ENCODE data around the gene HDLBP. TPM values are rescaled to one million over a fixed set of nuclear protein-coding genes. Genes with fewer than 3 reads are reported as not detected.
"Not testable (repeated sequence)": the region's sequence is repeated elsewhere in the genome, so short reads cannot be mapped to it uniquely, and the experiment has no call there.

HDLBP gene
- total RNA-seq, 2 experiments from 2014 or later: 170 to 176 TPM

DNA sequence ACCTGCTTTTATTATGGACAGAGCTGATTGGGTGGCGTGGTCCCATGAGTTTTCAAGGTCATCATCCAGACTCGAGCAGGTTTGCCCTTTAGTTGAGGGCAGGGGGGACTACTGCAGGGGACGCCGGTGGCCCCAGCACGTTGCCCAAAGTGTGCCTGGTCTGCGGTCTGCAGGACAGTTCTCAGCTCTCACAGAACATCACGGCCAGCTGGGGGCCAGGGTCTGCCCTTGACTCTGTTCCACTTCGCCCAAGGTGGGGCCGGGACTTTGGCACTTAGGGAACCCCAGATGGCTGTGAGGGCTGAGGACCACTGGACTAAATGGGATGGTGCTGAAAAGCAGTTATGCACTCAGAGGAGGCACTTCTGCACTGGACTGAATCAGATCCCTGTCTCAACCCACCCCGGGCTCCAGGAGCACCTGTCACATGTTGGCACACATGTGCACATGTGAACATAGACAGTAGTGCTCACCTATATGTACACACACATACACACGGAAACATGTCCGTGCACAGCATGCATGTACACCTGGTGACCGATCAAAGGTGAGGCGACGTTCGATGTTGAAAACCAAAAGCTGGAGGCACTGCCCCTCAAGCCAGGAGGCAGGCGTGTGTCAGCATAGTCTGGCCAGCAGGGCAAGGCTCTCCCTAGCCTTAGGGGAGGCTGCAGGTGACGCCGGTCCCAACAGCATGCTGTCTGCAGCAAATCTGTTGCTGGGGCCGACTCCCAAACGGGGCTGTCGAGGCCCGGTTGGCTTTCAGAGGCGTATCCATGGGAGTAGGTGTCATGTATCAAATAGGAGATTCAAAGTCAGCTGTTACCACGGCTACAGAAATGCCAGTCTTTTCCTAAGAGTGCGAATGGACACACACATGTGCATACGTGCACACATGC is 116.8 kb downstream of the HDLBP start:
- H4K20me1 ChIP-seq (ENCODE audit: insufficient read depth, low read length): no peaks in the 10 kb centered on the region
- no peaks in the 10 kb centered on the region for H3K9me3 ChIP-seq (ENCODE audit: low read length)
- no peaks in the 10 kb centered on the region for H3K36me3 ChIP-seq (ENCODE audit: insufficient read depth, low read length)
- no TSS peak for BruUV-seq (replicated peaks)
- no peak for TF ChIP-seq EZH2phosphoT487 (IDR thresholded peaks at IDR 0.05; ENCODE audit: borderline replicate concordance, low read depth, low read length)
- TF ChIP-seq, protein P1, sequence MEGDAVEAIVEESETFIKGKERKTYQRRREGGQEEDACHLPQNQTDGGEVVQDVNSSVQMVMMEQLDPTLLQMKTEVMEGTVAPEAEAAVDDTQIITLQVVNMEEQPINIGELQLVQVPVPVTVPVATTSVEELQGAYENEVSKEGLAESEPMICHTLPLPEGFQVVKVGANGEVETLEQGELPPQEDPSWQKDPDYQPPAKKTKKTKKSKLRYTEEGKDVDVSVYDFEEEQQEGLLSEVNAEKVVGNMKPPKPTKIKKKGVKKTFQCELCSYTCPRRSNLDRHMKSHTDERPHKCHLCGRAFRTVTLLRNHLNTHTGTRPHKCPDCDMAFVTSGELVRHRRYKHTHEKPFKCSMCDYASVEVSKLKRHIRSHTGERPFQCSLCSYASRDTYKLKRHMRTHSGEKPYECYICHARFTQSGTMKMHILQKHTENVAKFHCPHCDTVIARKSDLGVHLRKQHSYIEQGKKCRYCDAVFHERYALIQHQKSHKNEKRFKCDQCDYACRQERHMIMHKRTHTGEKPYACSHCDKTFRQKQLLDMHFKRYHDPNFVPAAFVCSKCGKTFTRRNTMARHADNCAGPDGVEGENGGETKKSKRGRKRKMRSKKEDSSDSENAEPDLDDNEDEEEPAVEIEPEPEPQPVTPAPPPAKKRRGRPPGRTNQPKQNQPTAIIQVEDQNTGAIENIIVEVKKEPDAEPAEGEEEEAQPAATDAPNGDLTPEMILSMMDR (conservative IDR thresholded peaks at IDR 0.05; ENCODE audit: low read length): no peak
- POLR2A ChIA-PET: no interaction called here
- CTCF ChIA-PET (ENCODE audit: unreplicated experiment): interaction anchor here (1.0 kb wide), 1 partner anchor 9 kb away, joined by 5 read pairs; no protein-coding TSS in a partner anchor
- H3K4me3 ChIP-seq (ENCODE audit: low read depth, low read length, poor library complexity, severe bottlenecking): no peak overlapping the region
- no peak for DNase-seq (ENCODE audit: low spot score)
- no peak overlapping the region for H2AFZ ChIP-seq (ENCODE audit: low read length)
- H3K27ac ChIP-seq (ENCODE audit: low read depth, low read length, poor library complexity, severe bottlenecking): no peak overlapping the region
- H3K79me2 ChIP-seq (ENCODE audit: insufficient read depth, low read depth, low read length): no peaks in the 10 kb centered on the region
- H3K4me2 ChIP-seq (ENCODE audit: low read length): no peak overlapping the region
- H3K4me1 ChIP-seq (ENCODE audit: insufficient read depth, low read length, poor library complexity, severe bottlenecking): no peaks in the 10 kb centered on the region
- no peaks in the 10 kb centered on the region for H3K9me2 ChIP-seq (ENCODE audit: insufficient read depth, low read length)
- intact Hi-C loops (cut with micrococcal nuclease; ENCODE audit: unreplicated experiment): no loop called here

DNA sequence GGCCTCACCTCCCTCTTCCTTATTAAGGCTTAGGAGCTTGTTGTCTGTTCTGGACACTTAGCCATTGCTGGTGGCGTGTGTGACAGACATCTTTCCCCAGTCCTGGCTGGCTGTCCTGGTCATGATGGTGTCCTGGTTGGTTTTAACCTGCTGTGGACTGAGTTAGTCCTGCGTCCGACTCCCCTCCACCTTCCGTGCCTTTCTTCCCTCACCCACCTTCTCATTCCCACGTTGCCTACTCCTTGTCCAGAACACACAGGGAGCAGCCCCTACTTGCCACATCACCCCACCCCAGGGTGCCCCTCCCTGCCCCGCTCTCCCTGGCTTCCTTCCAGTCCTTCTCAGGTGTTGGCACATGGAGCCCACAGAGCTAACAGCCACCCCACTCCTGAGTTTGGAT is 117.5 kb downstream of the HDLBP start:
- H3K36me3 ChIP-seq (ENCODE audit: insufficient read depth, low read length): no peaks in the 10 kb centered on the region
- no peak overlapping the region for H3K4me3 ChIP-seq (ENCODE audit: low read depth, low read length, poor library complexity, severe bottlenecking)
- CTCF ChIA-PET (ENCODE audit: unreplicated experiment): interaction anchor here (1.0 kb wide), 1 partner anchor 9 kb away, joined by 5 read pairs; no protein-coding TSS in a partner anchor
- BruUV-seq (replicated peaks): no TSS peak
- no peak overlapping the region for H3K27ac ChIP-seq (ENCODE audit: low read depth, low read length, poor library complexity, severe bottlenecking)
- H3K79me2 ChIP-seq (ENCODE audit: insufficient read depth, low read depth, low read length): no peaks in the 10 kb centered on the region
- no peak for DNase-seq (ENCODE audit: low spot score)
- H3K4me2 ChIP-seq (ENCODE audit: low read length): no peak overlapping the region
- H4K20me1 ChIP-seq (ENCODE audit: insufficient read depth, low read length): no peaks in the 10 kb centered on the region
- POLR2A ChIA-PET: no interaction called here
- H3K9me2 ChIP-seq (ENCODE audit: insufficient read depth, low read length): no peaks in the 10 kb centered on the region
- intact Hi-C loops (cut with micrococcal nuclease; ENCODE audit: unreplicated experiment): no loop called here
- H3K9me3 ChIP-seq (ENCODE audit: low read length): no peaks in the 10 kb centered on the region
- H2AFZ ChIP-seq (ENCODE audit: low read length): no peak overlapping the region
- no peaks in the 10 kb centered on the region for H3K4me1 ChIP-seq (ENCODE audit: insufficient read depth, low read length, poor library complexity, severe bottlenecking)
- no peak for TF ChIP-seq EZH2phosphoT487 (IDR thresholded peaks at IDR 0.05; ENCODE audit: borderline replicate concordance, low read depth, low read length)
- TF ChIP-seq, protein P1 (conservative IDR thresholded peaks at IDR 0.05; ENCODE audit: low read length): no peak

DNA sequence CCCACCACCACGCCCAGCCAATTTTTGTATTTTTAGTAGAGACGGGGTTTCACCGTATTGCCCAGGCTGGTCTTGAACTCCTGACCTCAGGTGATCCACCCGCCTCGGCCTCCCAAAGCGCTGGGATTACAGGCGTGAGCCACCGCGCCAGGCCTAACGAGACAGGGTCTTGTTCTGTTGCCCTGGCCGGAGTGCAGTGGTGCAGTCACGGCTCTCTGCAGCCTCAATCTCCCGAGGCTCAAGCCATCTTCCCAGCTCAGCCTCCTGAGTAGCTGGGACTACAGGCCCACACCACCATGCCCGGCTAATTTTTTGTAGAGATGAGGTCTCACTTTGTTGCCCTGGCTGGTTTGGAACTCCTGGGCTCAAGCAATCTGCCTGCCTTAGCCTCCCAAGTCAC is 118.2 kb downstream of the HDLBP start:
- CTCF ChIA-PET (ENCODE audit: unreplicated experiment); BruUV-seq (replicated peaks); H3K4me3 ChIP-seq (ENCODE audit: low read depth, low read length, poor library complexity, severe bottlenecking); H2AFZ ChIP-seq (ENCODE audit: low read length); H3K4me1 ChIP-seq (ENCODE audit: insufficient read depth, low read length, poor library complexity, severe bottlenecking); H4K20me1 ChIP-seq (ENCODE audit: insufficient read depth, low read length); H3K27ac ChIP-seq (ENCODE audit: low read depth, low read length, poor library complexity, severe bottlenecking); H3K9me3 ChIP-seq (ENCODE audit: low read length); H3K36me3 ChIP-seq (ENCODE audit: insufficient read depth, low read length); H3K9me2 ChIP-seq (ENCODE audit: insufficient read depth, low read length); H3K4me2 ChIP-seq (ENCODE audit: low read length); intact Hi-C loops (cut with micrococcal nuclease; ENCODE audit: unreplicated experiment); POLR2A ChIA-PET; DNase-seq (ENCODE audit: low spot score); H3K79me2 ChIP-seq (ENCODE audit: insufficient read depth, low read depth, low read length): not testable (repeated sequence)
